Hepatocyte (in vitro differentiated cells): Measurements from ENCODE around the gene ATP2C2. TPM values are rescaled to one million over a fixed set of nuclear protein-coding genes. Genes with fewer than 3 reads are reported as not detected.
A peak's percentile ranks its signal among the peaks of the same experiment; 100 is the strongest.

Experiments used
- DNase-seq: peaks from one replicate; pipeline ENCODE4 v3.0.0-alpha.2; 2016; ENCODE audit warnings: low spot score
- H2AFZ ChIP-seq: fragments of 200-600 bp; sonication (generic); 2 replicates; pipeline ENCODE4 v1.6.0; 2016; ENCODE audit warnings: antibody characterized with exemption, mild to moderate bottlenecking
- H3K27ac ChIP-seq: fragments of 200-600 bp; sonication (generic); 2 replicates; pipeline ENCODE4 v1.5.1; 2016; ENCODE audit warnings: mild to moderate bottlenecking
- H3K27me3 ChIP-seq: fragments of 200-600 bp; sonication (generic); 2 replicates; pipeline ENCODE4 v1.6.1; 2016
- H3K36me3 ChIP-seq: fragments of 200-600 bp; sonication (generic); replicated peaks from 2 replicates; pipeline ENCODE4 v1.5.1; 2016; ENCODE audit warnings: low read depth; ENCODE audit not compliant: insufficient read depth
- H3K4me1 ChIP-seq: fragments of 200-600 bp; sonication (generic); 2 replicates; pipeline ENCODE4 v1.5.1; 2016; ENCODE audit warnings: mild to moderate bottlenecking, moderate library complexity; ENCODE audit not compliant: insufficient read depth
- H3K4me2 ChIP-seq: fragments of 200-600 bp; sonication (generic); 2 replicates; pipeline ENCODE4 v1.6.0; 2016
- H3K4me3 ChIP-seq: fragments of 200-600 bp; sonication (generic); 2 replicates; pipeline ENCODE4 v1.5.1; 2016; ENCODE audit warnings: mild to moderate bottlenecking
- H3K79me2 ChIP-seq: fragments of 200-600 bp; sonication (generic); 2 replicates; pipeline ENCODE4 v1.6.0; 2017; ENCODE audit warnings: mild to moderate bottlenecking
- H3K9me2 ChIP-seq: fragments of 200-600 bp; sonication (generic); replicated peaks from 2 replicates; pipeline ENCODE4 v1.6.0; 2017; ENCODE audit warnings: mild to moderate bottlenecking; ENCODE audit not compliant: insufficient read depth
- H3K9me3 ChIP-seq: fragments of 200-600 bp; sonication (generic); 2 replicates; pipeline ENCODE4 v1.5.1; 2016; ENCODE audit warnings: low read depth, mild to moderate bottlenecking
- H4K20me1 ChIP-seq: fragments of 200-600 bp; sonication (generic); 2 replicates; pipeline ENCODE4 v1.6.0; 2016; ENCODE audit warnings: mild to moderate bottlenecking; ENCODE audit not compliant: insufficient read depth, poor library complexity, severe bottlenecking
- CTCF ChIP-seq: fragments of 200-600 bp; sonication (generic); IDR thresholded peaks from 2 replicates; pipeline ENCODE4 v1.5.1; 2016; ENCODE audit warnings: antibody characterized with exemption, mild to moderate bottlenecking; ENCODE audit not compliant: poor library complexity
- EZH2 ChIP-seq: fragments of 200-600 bp; sonication (generic); IDR thresholded peaks from 2 replicates; pipeline ENCODE4 v1.6.1; 2016; ENCODE audit warnings: antibody characterized with exemption, mild to moderate bottlenecking, borderline replicate concordance
- EZH2phosphoT487 ChIP-seq: fragments of 200-600 bp; sonication (generic); IDR thresholded peaks from one replicate; pipeline ENCODE4 v1.6.1; 2018; ENCODE audit warnings: antibody characterized with exemption, mild to moderate bottlenecking, low read depth, moderate library complexity; ENCODE audit not compliant: unreplicated experiment, severe bottlenecking
- WGBS: methylation state at CpG from one replicate; pipeline ENCODE4 v1.1.6; 2016; ENCODE audit warnings: low lambda C conversion rate; ENCODE audit errors: missing lambda C conversion rate; 5-methylcytosine and 5-hydroxymethylcytosine counted together
- polyA plus RNA-seq: library from polyadenylated mRNA; unstranded; fragments of >200 nt; fragmentation: Nextera tagmentation; extraction: Ambion mirVana; gene quantifications from 2 replicates; pipeline ENCODE4 v1.2.1, GENCODE V29; 2016
- total RNA-seq: library from RNA; depleted of rRNA; stranded (reverse); fragments of >200 nt; gene quantifications from 2 replicates; pipeline ENCODE4 v1.2.3, GENCODE V29; 2014

ATP2C2 gene
- total and polyA plus RNA-seq, 2 experiments from 2014 or later = 6.0 to 6.8 TPM

- 78% methylated on average over 4 of the region's 4 CpGs for WGBS
- no peak overlapping the region for H3K27ac ChIP-seq
- TF ChIP-seq EZH2 (no peak), CTCF (no peak), EZH2phosphoT487 (no peak)
- no peaks in the 10 kb centered on the region for H3K9me2 ChIP-seq
- H3K9me3 ChIP-seq = no peaks in the 10 kb centered on the region
- no peak overlapping the region for H3K4me3 ChIP-seq
- no peaks in the 10 kb centered on the region for H3K36me3 ChIP-seq
- H3K4me2 ChIP-seq = no peak overlapping the region
- no peaks in the 10 kb centered on the region for H3K4me1 ChIP-seq
- H4K20me1 ChIP-seq = no peaks in the 10 kb centered on the region
- H2AFZ ChIP-seq = no peak overlapping the region
- H3K27me3 ChIP-seq = no peaks in the 10 kb centered on the region
- no peaks in the 10 kb centered on the region for H3K79me2 ChIP-seq
- no peak for DNase-seq
Observed at GRCh38 chr16:84430860-84431259, 62.5 kb downstream of the ATP2C2 start.

GRCh38 chr16:84434800-84435199, 66.5 kb downstream of the ATP2C2 start:
- no peaks in the 10 kb centered on the region for H3K4me1 ChIP-seq
- no peaks in the 10 kb centered on the region for H4K20me1 ChIP-seq
- peak; percentile 29 for DNase-seq
- TF ChIP-seq EZH2phosphoT487 = no peak
- no peak for TF ChIP-seq EZH2
- TF ChIP-seq CTCF = no peak
- no peaks in the 10 kb centered on the region for H3K27me3 ChIP-seq
- no peak overlapping the region for H3K4me3 ChIP-seq
- no peak overlapping the region for H2AFZ ChIP-seq
- H3K9me2 ChIP-seq = no peaks in the 10 kb centered on the region
- peak overlapping the region; percentile 36 for H3K27ac ChIP-seq
- no peaks in the 10 kb centered on the region for H3K9me3 ChIP-seq
- no peak overlapping the region for H3K4me2 ChIP-seq
- 58% methylated on average over 5 of the region's 5 CpGs for WGBS
- H3K36me3 ChIP-seq = no peaks in the 10 kb centered on the region
- no peaks in the 10 kb centered on the region for H3K79me2 ChIP-seq

GRCh38 chr16:84436196-84436595, 67.9 kb downstream of the ATP2C2 start:
- no peak for TF ChIP-seq EZH2phosphoT487
- TF ChIP-seq EZH2 = no peak
- no peak for TF ChIP-seq CTCF
- Histone ChIP-seq H3K4me2 (no peak overlapping the region), H3K4me1 (no peaks in the 10 kb centered on the region), H3K27me3 (no peaks in the 10 kb centered on the region), H4K20me1 (no peaks in the 10 kb centered on the region), H3K4me3 (no peak overlapping the region), H3K9me2 (no peaks in the 10 kb centered on the region), H2AFZ (no peak overlapping the region), H3K79me2 (no peaks in the 10 kb centered on the region), H3K9me3 (no peaks in the 10 kb centered on the region), H3K27ac (no peak overlapping the region), H3K36me3 (no peaks in the 10 kb centered on the region)
- DNase-seq = no peak
- 84% methylated on average over 10 of the region's 10 CpGs for WGBS
